T-helper 2 cell (primary cell): ENCODE results near the gene PLCG1.
"Not testable (repeated sequence)": the region's sequence is repeated elsewhere in the genome, so short reads cannot be mapped to it uniquely, and the experiment has no call there.

ENCODE experiments used
- DNase-seq, 5 experiments: peaks; one replicate each; pipeline versions ENCODE4 v3.0.0 to v3.0.0-alpha.2; 2012 to 2022
- total RNA-seq, 2 donors: gene quantifications; one replicate each; lab custom pipeline; 2026; lab: John Stamatoyannopoulos, UW

The PLCG1 gene
- 461 to 518 reads per million in 2 donors for total RNA-seq

- peak; percentile 73 to 89 (median 80) for DNase-seq
Observed at GRCh38 chr20:41136680-41137613, at the start of gene PLCG1. PLCG1 (plus strand) TSS chr20:41137543; CDS start chr20:41137642, 99 bp downstream.

- DNase-seq: no peak
Observed at GRCh38 chr20:41087777-41088176, 49.6 kb upstream of the PLCG1 start.

GRCh38 chr20:41089555-41089954, 47.8 kb upstream of the PLCG1 start:
- no peak for DNase-seq

- no peak for DNase-seq
Observed at GRCh38 chr20:41091927-41092326, 45.4 kb upstream of the PLCG1 start.

GRCh38 chr20:41094353-41095055, 42.8 kb upstream of the PLCG1 start:
- no peak for DNase-seq

GRCh38 chr20:41095110-41095969, 42.0 kb upstream of the PLCG1 start:
- DNase-seq: peak in 4 of 5 experiments; percentile 28 to 63 (median 32)

GRCh38 chr20:41098703-41099250, 38.6 kb upstream of the PLCG1 start:
- no peak for DNase-seq

GRCh38 chr20:41100001-41100480, 37.3 kb upstream of the PLCG1 start:
- no peak for DNase-seq

- no peak for DNase-seq
Observed at GRCh38 chr20:41101660-41102059, 35.7 kb upstream of the PLCG1 start.

GRCh38 chr20:41108531-41108930, 28.8 kb upstream of the PLCG1 start:
- no peak for DNase-seq

GRCh38 chr20:41110012-41110411, 27.3 kb upstream of the PLCG1 start:
- no peak for DNase-seq

- no peak for DNase-seq
Observed at GRCh38 chr20:41110930-41111577, 26.3 kb upstream of the PLCG1 start.

- DNase-seq: no peak
Observed at GRCh38 chr20:41111578-41111951, 25.8 kb upstream of the PLCG1 start.

- no peak for DNase-seq
Observed at GRCh38 chr20:41116282-41116956, 20.9 kb upstream of the PLCG1 start.

- DNase-seq: not testable (repeated sequence)
Observed at GRCh38 chr20:41118159-41118558, 19.2 kb upstream of the PLCG1 start.

- no peak for DNase-seq
Observed at GRCh38 chr20:41118632-41119031, 18.7 kb upstream of the PLCG1 start.

GRCh38 chr20:41119614-41120561, 17.5 kb upstream of the PLCG1 start:
- DNase-seq: no peak

GRCh38 chr20:41121399-41121798, 15.9 kb upstream of the PLCG1 start:
- DNase-seq: peak in 1 of 5 experiments; percentile 72

GRCh38 chr20:41123631-41124030, 13.7 kb upstream of the PLCG1 start:
- DNase-seq: no peak
